ENCODE data around the gene ITCH.
"Not testable (repeated sequence)": the region's sequence is repeated elsewhere in the genome, so short reads cannot be mapped to it uniquely, and the experiment has no call there.

ITCH gene

GRCh38 chr20:34479627-34480026 is 116.6 kb downstream of the ITCH start:
- Histone ChIP-seq H3K9ac (ENCODE audit: low read length) (no peak overlapping the region), H3K27me3 (ENCODE audit: control insufficient read depth in 1 of 2, insufficient read depth in 2 of 2, low read length in 2 of 2) (no peaks in the 10 kb centered on the region), H3K4me3 (ENCODE audit: low read depth in 1 of 2, low read length in 2 of 2) (no peak overlapping the region), H3K36me3 (ENCODE audit: insufficient read depth, low read length) (peaks cover 34% of the 10 kb centered on the region), H3K9me3 (ENCODE audit: low read length) (no peaks in the 10 kb centered on the region), H3K4me1 (ENCODE audit: insufficient read depth, low read length) (no peaks in the 10 kb centered on the region), H3K27ac (ENCODE audit: low read depth, low read length) (no peak overlapping the region)

- H3K36me3 ChIP-seq (ENCODE audit: insufficient read depth, low read length): peaks cover 34% of the 10 kb centered on the region
- not testable (repeated sequence) for H3K27ac ChIP-seq (ENCODE audit: low read depth, low read length); H3K4me3 ChIP-seq (ENCODE audit: low read depth in 1 of 2, low read length in 2 of 2); H3K27me3 ChIP-seq (ENCODE audit: control insufficient read depth in 1 of 2, insufficient read depth in 2 of 2, low read length in 2 of 2); H3K4me1 ChIP-seq (ENCODE audit: insufficient read depth, low read length); H3K9me3 ChIP-seq (ENCODE audit: low read length); H3K9ac ChIP-seq (ENCODE audit: low read length)
Observed at GRCh38 chr20:34482154-34482553, 119.1 kb downstream of the ITCH start.

GRCh38 chr20:34483585-34484220 is 120.6 kb downstream of the ITCH start:
- H3K36me3 ChIP-seq (ENCODE audit: insufficient read depth, low read length): peaks cover 26% of the 10 kb centered on the region
- not testable (repeated sequence) for H3K9me3 ChIP-seq (ENCODE audit: low read length); H3K4me1 ChIP-seq (ENCODE audit: insufficient read depth, low read length); H3K27me3 ChIP-seq (ENCODE audit: control insufficient read depth in 1 of 2, insufficient read depth in 2 of 2, low read length in 2 of 2); H3K9ac ChIP-seq (ENCODE audit: low read length); H3K27ac ChIP-seq (ENCODE audit: low read depth, low read length); H3K4me3 ChIP-seq (ENCODE audit: low read depth in 1 of 2, low read length in 2 of 2)

GRCh38 chr20:34485068-34485634 is 122.1 kb downstream of the ITCH start:
- peaks cover 36% of the 10 kb centered on the region for H3K36me3 ChIP-seq (ENCODE audit: insufficient read depth, low read length)
- no peaks in the 10 kb centered on the region for H3K9me3 ChIP-seq (ENCODE audit: low read length)

GRCh38 chr20:34491226-34491931 is 128.3 kb downstream of the ITCH start:
- Histone ChIP-seq H3K9me3 (ENCODE audit: low read length) (no peaks in the 10 kb centered on the region), H3K4me3 (ENCODE audit: low read depth in 1 of 2, low read length in 2 of 2) (no peak overlapping the region), H3K9ac (ENCODE audit: low read length) (no peak overlapping the region), H3K27me3 (ENCODE audit: control insufficient read depth in 1 of 2, insufficient read depth in 2 of 2, low read length in 2 of 2) (no peaks in the 10 kb centered on the region), H3K4me1 (ENCODE audit: insufficient read depth, low read length) (no peaks in the 10 kb centered on the region), H3K27ac (ENCODE audit: low read depth, low read length) (no peak overlapping the region), H3K36me3 (ENCODE audit: insufficient read depth, low read length) (peaks cover 46% of the 10 kb centered on the region)

More at GRCh38 chr20:34485068-34485634, 122.1 kb downstream of the ITCH start:
- no peaks in the 10 kb centered on the region for H3K27me3 ChIP-seq (ENCODE audit: control insufficient read depth in 1 of 2, insufficient read depth in 2 of 2, low read length in 2 of 2)
- H3K27ac ChIP-seq (ENCODE audit: low read depth, low read length): no peak overlapping the region
- no peaks in the 10 kb centered on the region for H3K4me1 ChIP-seq (ENCODE audit: insufficient read depth, low read length)
- no peak overlapping the region for H3K4me3 ChIP-seq (ENCODE audit: low read depth in 1 of 2, low read length in 2 of 2)
- H3K9ac ChIP-seq (ENCODE audit: low read length): no peak overlapping the region

GRCh38 chr20:34491932-34492509 is 128.9 kb downstream of the ITCH start:
- Histone ChIP-seq H3K4me3 (ENCODE audit: low read depth in 1 of 2, low read length in 2 of 2) (no peak overlapping the region), H3K27me3 (ENCODE audit: control insufficient read depth in 1 of 2, insufficient read depth in 2 of 2, low read length in 2 of 2) (no peaks in the 10 kb centered on the region), H3K4me1 (ENCODE audit: insufficient read depth, low read length) (no peaks in the 10 kb centered on the region), H3K36me3 (ENCODE audit: insufficient read depth, low read length) (peaks cover 52% of the 10 kb centered on the region), H3K27ac (ENCODE audit: low read depth, low read length) (no peak overlapping the region), H3K9me3 (ENCODE audit: low read length) (no peaks in the 10 kb centered on the region), H3K9ac (ENCODE audit: low read length) (no peak overlapping the region)

GRCh38 chr20:34493646-34494045 is 130.6 kb downstream of the ITCH start:
- no peak overlapping the region for H3K4me3 ChIP-seq (ENCODE audit: low read depth in 1 of 2, low read length in 2 of 2)
- no peak overlapping the region for H3K9ac ChIP-seq (ENCODE audit: low read length)
- H3K9me3 ChIP-seq (ENCODE audit: low read length): no peaks in the 10 kb centered on the region
- H3K27me3 ChIP-seq (ENCODE audit: control insufficient read depth in 1 of 2, insufficient read depth in 2 of 2, low read length in 2 of 2): no peaks in the 10 kb centered on the region
- no peak overlapping the region for H3K27ac ChIP-seq (ENCODE audit: low read depth, low read length)
- H3K36me3 ChIP-seq (ENCODE audit: insufficient read depth, low read length): peaks cover 62% of the 10 kb centered on the region
- H3K4me1 ChIP-seq (ENCODE audit: insufficient read depth, low read length): no peaks in the 10 kb centered on the region

GRCh38 chr20:34495307-34495706 is 132.2 kb downstream of the ITCH start:
- Histone ChIP-seq H3K9me3 (ENCODE audit: low read length) (no peaks in the 10 kb centered on the region), H3K36me3 (ENCODE audit: insufficient read depth, low read length) (peaks cover 52% of the 10 kb centered on the region), H3K4me3 (ENCODE audit: low read depth in 1 of 2, low read length in 2 of 2) (no peak overlapping the region), H3K9ac (ENCODE audit: low read length) (no peak overlapping the region), H3K4me1 (ENCODE audit: insufficient read depth, low read length) (no peaks in the 10 kb centered on the region), H3K27me3 (ENCODE audit: control insufficient read depth in 1 of 2, insufficient read depth in 2 of 2, low read length in 2 of 2) (no peaks in the 10 kb centered on the region), H3K27ac (ENCODE audit: low read depth, low read length) (no peak overlapping the region)

GRCh38 chr20:34495916-34496315 is 132.8 kb downstream of the ITCH start:
- H3K4me1 ChIP-seq (ENCODE audit: insufficient read depth, low read length): no peaks in the 10 kb centered on the region

GRCh38 chr20:34497596-34497995 is 134.5 kb downstream of the ITCH start:
- H3K4me3 ChIP-seq (ENCODE audit: low read depth in 1 of 2, low read length in 2 of 2); H3K27me3 ChIP-seq (ENCODE audit: control insufficient read depth in 1 of 2, insufficient read depth in 2 of 2, low read length in 2 of 2); H3K9me3 ChIP-seq (ENCODE audit: low read length); H3K9ac ChIP-seq (ENCODE audit: low read length); H3K27ac ChIP-seq (ENCODE audit: low read depth, low read length); H3K4me1 ChIP-seq (ENCODE audit: insufficient read depth, low read length): not testable (repeated sequence)
- peaks cover 45% of the 10 kb centered on the region for H3K36me3 ChIP-seq (ENCODE audit: insufficient read depth, low read length)

More at GRCh38 chr20:34495916-34496315, 132.8 kb downstream of the ITCH start:
- Histone ChIP-seq H3K9me3 (ENCODE audit: low read length) (no peaks in the 10 kb centered on the region), H3K4me3 (ENCODE audit: low read depth in 1 of 2, low read length in 2 of 2) (no peak overlapping the region), H3K27ac (ENCODE audit: low read depth, low read length) (no peak overlapping the region), H3K27me3 (ENCODE audit: control insufficient read depth in 1 of 2, insufficient read depth in 2 of 2, low read length in 2 of 2) (no peaks in the 10 kb centered on the region), H3K9ac (ENCODE audit: low read length) (no peak overlapping the region), H3K36me3 (ENCODE audit: insufficient read depth, low read length) (peaks cover 51% of the 10 kb centered on the region)

GRCh38 chr20:34500823-34501222 is 137.8 kb downstream of the ITCH start:
- peaks cover 37% of the 10 kb centered on the region for H3K36me3 ChIP-seq (ENCODE audit: insufficient read depth, low read length)
- H3K27ac ChIP-seq (ENCODE audit: low read depth, low read length): no peak overlapping the region

More at GRCh38 chr20:34500823-34501222, 137.8 kb downstream of the ITCH start:
- Histone ChIP-seq H3K4me3 (ENCODE audit: low read depth in 1 of 2, low read length in 2 of 2) (no peak overlapping the region), H3K4me1 (ENCODE audit: insufficient read depth, low read length) (no peaks in the 10 kb centered on the region), H3K9me3 (ENCODE audit: low read length) (no peaks in the 10 kb centered on the region), H3K9ac (ENCODE audit: low read length) (no peak overlapping the region), H3K27me3 (ENCODE audit: control insufficient read depth in 1 of 2, insufficient read depth in 2 of 2, low read length in 2 of 2) (no peaks in the 10 kb centered on the region)

Measured in muscle layer of colon (tissue), 2 donors.